DMS153 treated with DMSO at 0.1 percent for 48 hours (cell line): ENCODE results near the gene KIF4A.
"Not testable (repeated sequence)": the region's sequence is repeated elsewhere in the genome, so short reads cannot be mapped to it uniquely, and the experiment has no call there.

Experiments used
- DNase-seq: peaks from one replicate; lab custom pipeline; 2025; ENCODE audit not compliant: unreplicated experiment; lab: John Stamatoyannopoulos, UW

Gene KIF4A

GRCh38 chrX:70280573-70280972, 9.3 kb upstream of the KIF4A start:
- DNase-seq: no peak

GRCh38 chrX:70281951-70282350, 8.0 kb upstream of the KIF4A start, which contains the start of gene RAB41:
Gene RAB41, plus strand, starts transcription at chrX:70282172. Its CDS starts 46 bp downstream, at chrX:70282218.
- DNase-seq: no peak

GRCh38 chrX:70289168-70289792, 624 bp upstream of the KIF4A start:
- no peak for DNase-seq

- no peak for DNase-seq
These were observed 2.9 kb downstream of the KIF4A start for GRCh38 chrX:70292788-70293187.

GRCh38 chrX:70293621-70294020, 3.7 kb downstream of the KIF4A start:
- DNase-seq: no peak

- DNase-seq: no peak
These were observed 11.8 kb downstream of the KIF4A start for GRCh38 chrX:70301716-70302115.

- no peak for DNase-seq
These were observed 23.6 kb downstream of the KIF4A start for GRCh38 chrX:70313503-70313902.

- no peak for DNase-seq
These were observed 32.9 kb downstream of the KIF4A start for GRCh38 chrX:70322784-70323183.

GRCh38 chrX:70323628-70324027, 33.7 kb downstream of the KIF4A start:
- DNase-seq: not testable (repeated sequence)

GRCh38 chrX:70324326-70324725, 34.4 kb downstream of the KIF4A start:
- DNase-seq: no peak

- no peak for DNase-seq
These were observed 41.3 kb downstream of the KIF4A start for GRCh38 chrX:70331161-70331560.

- no peak for DNase-seq
These were observed 42.7 kb downstream of the KIF4A start for GRCh38 chrX:70332600-70332999.

GRCh38 chrX:70336767-70337166, 46.9 kb downstream of the KIF4A start:
- no peak for DNase-seq

GRCh38 chrX:70338290-70338689, 48.4 kb downstream of the KIF4A start:
- DNase-seq: no peak

GRCh38 chrX:70343435-70343834, 53.5 kb downstream of the KIF4A start:
- no peak for DNase-seq

- no peak for DNase-seq
These were observed 56.6 kb downstream of the KIF4A start for GRCh38 chrX:70346418-70347070.

GRCh38 chrX:70348825-70349224, 58.9 kb downstream of the KIF4A start:
- not testable (repeated sequence) for DNase-seq

- DNase-seq: not testable (repeated sequence)
These were observed 59.6 kb downstream of the KIF4A start for GRCh38 chrX:70349367-70350125.

GRCh38 chrX:70352496-70352895, 62.6 kb downstream of the KIF4A start:
- no peak for DNase-seq

GRCh38 chrX:70353514-70353913, 63.6 kb downstream of the KIF4A start:
- no peak for DNase-seq

GRCh38 chrX:70354716-70355115, 64.8 kb downstream of the KIF4A start:
- DNase-seq: no peak

- no peak for DNase-seq
These were observed 69.6 kb downstream of the KIF4A start for GRCh38 chrX:70359458-70359857.
